OCI-LY1 (cell line): ENCODE measurements around the gene BLOC1S6.

Experiments used
- CTCF ChIP-seq: fragments of 200-600 bp; sonication (generic), shearing (Covaris generic); IDR thresholded peaks from 2 replicates; pipeline ENCODE4 v1.5.1; 2017; ENCODE audit warnings: mild to moderate bottlenecking, antibody characterized with exemption, low read length, moderate library complexity, mixed read lengths
- EZH2 ChIP-seq: fragments of 200-600 bp; sonication (generic), shearing (Covaris generic); IDR thresholded peaks from 2 replicates; pipeline ENCODE4 v1.8.0; 2017; ENCODE audit warnings: borderline replicate concordance, mixed run types, mild to moderate bottlenecking, antibody characterized with exemption, low read length, moderate library complexity, mixed read lengths

GRCh38 chr15:45583731-45584639, 3.2 kb upstream of the BLOC1S6 start:
- TF ChIP-seq CTCF (no peak), EZH2 (no peak)
